Activated CD8-positive, alpha-beta memory T cell treated with anti-CD3 and anti-CD28 coated beads, Interleukin-2, amount 50 U/mL, for 24 hours (primary cell): Measurements from ENCODE around the gene YPEL5.
A peak's percentile ranks its signal among the peaks of the same experiment; 100 is the strongest.

Source experiments
- DNase-seq: peaks from one replicate; pipeline ENCODE4 v3.0.0-alpha.2; 2020; ENCODE audit errors: extremely low read depth

YPEL5 gene

GRCh38 chr2:30165050-30165520 is 18.3 kb downstream of the YPEL5 start:
- peak; percentile 31 for DNase-seq

GRCh38 chr2:30165617-30166016 is 18.8 kb downstream of the YPEL5 start:
- no peak for DNase-seq

GRCh38 chr2:30172627-30173026 is 25.8 kb downstream of the YPEL5 start:
- no peak for DNase-seq

GRCh38 chr2:30177440-30177839 is 30.6 kb downstream of the YPEL5 start:
- no peak for DNase-seq

GRCh38 chr2:30177956-30178355 is 31.1 kb downstream of the YPEL5 start:
- DNase-seq = no peak

- no peak for DNase-seq
Observed at GRCh38 chr2:30178618-30179434, 32.0 kb downstream of the YPEL5 start.

GRCh38 chr2:30179536-30179935 is 32.7 kb downstream of the YPEL5 start:
- DNase-seq = no peak

- no peak for DNase-seq
Observed at GRCh38 chr2:30180226-30180625, 33.4 kb downstream of the YPEL5 start.

GRCh38 chr2:30181176-30181575 is 34.4 kb downstream of the YPEL5 start:
- DNase-seq = no peak

- DNase-seq = no peak
Observed at GRCh38 chr2:30184035-30184434, 37.2 kb downstream of the YPEL5 start.

- no peak for DNase-seq
Observed at GRCh38 chr2:30185178-30185577, 38.4 kb downstream of the YPEL5 start.

GRCh38 chr2:30188292-30188691 is 41.5 kb downstream of the YPEL5 start:
- DNase-seq = no peak

GRCh38 chr2:30190637-30191036 is 43.8 kb downstream of the YPEL5 start:
- DNase-seq = no peak

GRCh38 chr2:30191107-30191506 is 44.3 kb downstream of the YPEL5 start:
- DNase-seq = no peak

GRCh38 chr2:30191819-30192271 is 45.0 kb downstream of the YPEL5 start:
- DNase-seq = no peak

GRCh38 chr2:30192314-30192713 is 45.5 kb downstream of the YPEL5 start:
- DNase-seq = no peak

GRCh38 chr2:30193104-30193681 is 46.4 kb downstream of the YPEL5 start:
- no peak for DNase-seq

- no peak for DNase-seq
Observed at GRCh38 chr2:30194421-30194820, 47.6 kb downstream of the YPEL5 start.

GRCh38 chr2:30195016-30195415 is 48.2 kb downstream of the YPEL5 start:
- DNase-seq = no peak

GRCh38 chr2:30197570-30198192 is 50.9 kb downstream of the YPEL5 start:
- DNase-seq = no peak

- DNase-seq = no peak
Observed at GRCh38 chr2:30201990-30202389, 55.2 kb downstream of the YPEL5 start.

GRCh38 chr2:30203156-30203555 is 56.3 kb downstream of the YPEL5 start:
- no peak for DNase-seq

- no peak for DNase-seq
Observed at GRCh38 chr2:30204281-30204680, 57.5 kb downstream of the YPEL5 start.
